HG02678 (cell line): ENCODE data around the gene SLC35E3.

ENCODE experiments used
- ATAC-seq: cut with Tn5 transposase; IDR thresholded peaks from one replicate; pipeline ENCODE4 v1.9.1; 2021; ENCODE audit warnings: mild to moderate bottlenecking, moderate library complexity; ENCODE audit not compliant: unreplicated experiment

Gene SLC35E3

DNA sequence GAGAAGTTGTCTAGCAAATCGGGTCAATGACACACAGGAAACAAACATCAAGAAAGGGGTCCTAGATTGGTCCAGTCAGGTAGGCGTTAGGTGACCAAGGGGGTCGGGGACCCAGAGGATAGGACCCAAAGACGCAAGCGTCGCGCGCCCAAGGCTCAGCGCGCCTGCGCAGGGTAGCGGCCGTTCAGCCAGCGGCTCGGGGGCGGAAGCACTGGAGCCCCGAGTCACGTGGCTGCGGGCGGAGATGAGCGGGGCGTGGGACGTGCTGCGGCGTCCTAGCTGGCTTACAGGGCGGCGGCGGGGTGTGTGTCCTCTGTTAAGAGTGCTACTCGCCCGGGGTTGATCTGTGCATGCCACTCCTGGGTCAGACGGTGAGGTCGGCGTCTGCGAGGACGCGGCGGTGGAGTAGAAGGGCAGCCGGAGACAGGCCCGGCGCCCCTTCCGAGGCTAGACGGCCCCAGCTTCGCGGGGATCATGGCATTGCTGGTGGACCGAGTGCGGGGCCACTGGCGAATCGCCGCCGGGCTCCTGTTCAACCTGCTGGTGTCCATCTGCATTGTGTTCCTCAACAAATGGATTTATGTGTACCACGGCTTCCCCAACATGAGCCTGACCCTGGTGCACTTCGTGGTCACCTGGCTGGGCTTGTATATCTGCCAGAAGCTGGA lies at the start of gene SLC35E3:
Gene SLC35E3 (plus strand): TSS at position 273 of the 668 bp plus-strand sequence. CDS start 202 bp downstream, at position 475.
- ATAC-seq: peak; percentile 97

DNA sequence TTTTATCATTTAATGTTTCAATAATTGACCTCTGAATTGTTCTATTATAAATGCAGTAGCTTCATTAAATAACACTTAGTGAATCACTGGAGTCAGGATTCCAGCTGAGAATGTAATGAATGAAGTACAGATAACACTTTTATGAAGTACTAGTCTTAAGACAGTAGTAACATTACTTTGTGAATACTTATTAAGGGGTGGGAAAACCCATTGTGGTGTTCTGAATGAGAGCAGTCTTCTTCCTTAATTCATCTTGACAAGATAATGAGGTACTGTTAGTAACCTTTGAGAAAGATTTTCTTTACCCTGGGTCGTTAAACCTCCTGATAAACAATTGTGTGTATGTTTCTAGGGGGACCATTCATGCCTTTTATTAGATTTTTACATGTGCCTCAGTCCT lies 46.5 kb upstream of the SLC35E3 start:
- no peak for ATAC-seq

DNA sequence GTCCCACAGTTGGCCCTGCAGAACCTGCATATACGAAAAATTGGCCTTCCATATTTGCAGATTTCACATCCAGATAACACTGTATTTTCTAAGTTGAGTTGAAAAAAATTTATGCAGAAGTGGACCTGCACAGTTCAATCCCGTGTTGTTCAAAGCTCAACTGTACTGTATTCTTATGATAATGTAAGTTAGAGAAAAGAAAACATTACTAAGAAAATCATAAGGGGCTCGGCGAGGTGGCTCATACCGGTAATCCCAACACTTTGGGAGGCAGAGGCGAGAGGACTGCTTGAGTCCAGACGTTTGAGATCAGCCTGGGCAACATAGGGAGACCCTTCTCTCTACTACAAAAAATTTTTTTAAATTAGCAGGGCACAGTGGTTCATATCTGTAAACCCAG lies 18.2 kb upstream of the SLC35E3 start:
- ATAC-seq: no peak

DNA sequence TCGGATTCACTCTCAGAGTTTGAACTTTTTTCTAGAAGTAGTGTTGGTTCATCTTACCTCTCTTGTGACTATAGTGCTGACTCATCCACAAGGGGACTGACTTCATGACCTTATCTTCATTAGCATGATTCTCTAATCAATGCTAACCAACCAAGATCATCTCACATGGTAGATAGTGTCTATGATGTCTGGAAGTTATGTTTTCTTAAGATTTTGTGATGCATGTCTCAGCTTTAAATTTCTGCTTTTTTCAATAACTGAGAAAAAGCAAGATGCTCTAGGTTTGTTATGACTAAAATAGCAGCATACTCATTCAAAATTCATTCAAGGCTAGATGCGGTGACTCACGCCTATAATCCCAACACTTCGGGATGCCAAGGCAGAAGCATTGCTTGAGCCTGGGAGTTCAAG lies 12.3 kb upstream of the SLC35E3 start:
- no peak for ATAC-seq

DNA sequence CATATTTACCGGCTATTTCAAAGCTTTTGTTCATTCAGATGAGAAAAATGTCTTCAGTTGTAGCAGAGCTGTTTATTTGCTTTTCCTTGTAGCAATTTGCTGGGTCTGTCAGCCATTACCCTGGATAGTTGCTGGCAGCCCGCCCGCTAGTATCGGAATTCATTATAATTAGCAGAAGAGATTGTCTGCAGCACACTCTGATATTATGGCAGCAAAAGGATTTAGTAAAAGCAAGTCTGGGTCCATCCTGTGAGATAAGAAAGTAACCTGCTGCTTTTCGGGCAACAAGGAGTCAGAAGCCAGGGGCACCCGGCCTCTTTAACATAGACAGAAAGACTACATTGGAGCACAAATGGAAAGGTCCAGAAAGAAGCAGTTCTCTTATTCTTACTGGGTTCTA lies 6.1 kb upstream of the SLC35E3 start:
- no peak for ATAC-seq

DNA sequence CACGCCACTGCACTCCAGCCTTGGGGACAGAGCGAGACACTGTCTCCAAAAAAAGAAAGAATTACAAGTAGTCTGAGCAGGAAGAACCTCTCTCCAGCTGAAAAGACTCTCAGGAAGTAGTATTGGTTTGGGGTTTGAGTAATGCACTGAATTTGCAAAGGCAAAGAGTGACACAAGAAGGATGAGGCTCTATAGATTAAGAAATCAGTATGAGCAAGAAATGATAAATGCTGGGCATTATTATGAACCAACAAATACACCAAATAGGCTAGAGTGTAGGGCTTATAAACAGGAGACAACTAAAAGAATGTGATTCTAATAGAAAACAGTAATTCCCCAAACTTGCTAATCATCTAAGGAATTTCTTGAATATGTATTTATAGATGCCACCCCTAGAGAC lies 2.6 kb upstream of the SLC35E3 start:
- no peak for ATAC-seq

DNA sequence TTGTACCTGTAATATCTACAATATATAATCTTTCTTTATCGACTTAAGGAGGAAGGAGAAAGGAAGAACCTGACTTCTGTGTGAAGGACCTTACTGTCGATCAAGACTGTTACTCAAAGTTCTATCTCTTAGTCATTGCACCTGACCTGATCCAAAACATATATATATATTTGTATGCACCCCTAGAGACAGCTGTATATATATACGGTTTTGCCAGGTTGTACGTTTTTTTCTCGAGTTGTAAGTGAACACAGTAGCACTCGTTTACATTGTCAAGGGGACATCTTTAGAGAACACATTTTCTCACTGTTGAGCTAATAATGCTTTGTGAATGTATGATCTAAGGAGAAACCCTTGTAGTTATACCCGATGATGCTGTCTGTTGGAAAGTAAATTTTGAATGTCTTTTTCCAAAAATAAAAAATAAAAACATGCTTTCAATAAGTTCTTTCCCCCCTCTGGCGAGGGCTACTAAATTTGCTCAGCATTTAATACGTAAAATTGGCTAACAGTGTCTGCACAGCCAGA lies 536 bp upstream of the SLC35E3 start:
- ATAC-seq: no peak

DNA sequence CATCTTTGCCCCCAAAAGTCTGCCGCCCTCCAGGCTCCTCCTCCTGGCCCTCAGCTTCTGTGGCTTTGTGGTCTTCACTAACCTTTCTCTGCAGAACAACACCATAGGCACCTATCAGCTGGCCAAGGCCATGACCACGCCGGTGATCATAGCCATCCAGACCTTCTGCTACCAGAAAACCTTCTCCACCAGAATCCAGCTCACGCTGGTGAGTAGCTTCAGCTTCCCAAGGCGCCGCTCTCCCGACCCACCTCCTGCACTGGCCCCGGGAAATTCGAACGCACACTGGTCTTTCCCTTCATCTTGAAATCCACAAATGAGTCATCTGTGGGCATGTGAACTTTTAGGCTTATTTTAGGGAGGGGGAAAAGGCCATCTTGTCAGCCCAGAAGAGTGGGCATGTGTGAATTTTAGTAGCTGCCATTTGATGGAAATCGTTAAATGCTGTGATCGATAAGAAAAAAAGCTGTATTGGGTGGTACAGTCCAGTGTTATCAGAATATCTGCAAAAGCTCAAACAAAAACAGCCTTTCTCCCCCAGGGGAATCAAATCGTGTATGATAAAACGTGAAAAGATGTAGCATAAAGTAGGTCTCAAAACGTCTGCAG lies 700 bp downstream of the SLC35E3 start:
- peak; percentile 35 for ATAC-seq

DNA sequence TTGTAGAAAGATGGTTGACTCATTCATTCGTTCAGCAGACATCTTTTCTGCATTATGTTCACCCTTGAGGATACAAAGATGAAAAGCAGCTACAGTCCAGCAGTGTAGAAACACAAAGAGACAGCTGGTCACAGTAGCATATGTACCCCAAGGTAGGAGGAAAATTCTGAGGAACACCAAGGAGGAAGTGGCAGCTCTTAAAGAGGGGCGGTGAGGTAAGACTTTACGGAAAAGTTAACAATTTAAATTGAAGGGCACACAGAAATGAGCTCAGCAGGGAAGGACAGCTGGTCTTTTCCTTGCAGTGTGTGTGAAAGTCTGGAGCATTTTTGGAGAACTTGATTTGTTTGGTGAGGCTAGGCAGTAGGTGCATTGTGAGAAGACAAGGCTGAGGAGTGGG lies 3.5 kb downstream of the SLC35E3 start:
- no peak for ATAC-seq

DNA sequence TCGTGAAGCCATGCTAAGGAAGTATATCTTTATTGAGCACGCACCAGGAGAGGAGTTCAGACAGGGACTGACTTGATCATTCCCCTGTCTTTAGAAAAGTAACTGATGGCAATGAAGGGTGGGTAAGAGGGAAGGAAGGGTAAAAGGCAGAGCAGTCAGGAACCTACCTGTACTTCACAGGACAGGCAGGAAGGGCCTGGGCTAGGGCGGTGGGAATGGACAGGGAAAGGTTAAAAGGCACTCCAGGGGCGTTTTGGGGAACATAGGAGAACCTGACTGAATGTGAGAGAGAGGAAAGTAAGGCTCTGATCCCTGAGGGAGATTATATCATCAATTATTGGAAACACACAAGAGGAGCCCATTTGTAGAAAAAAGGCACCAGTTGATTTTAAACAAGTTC lies 3.9 kb downstream of the SLC35E3 start:
- no peak for ATAC-seq

DNA sequence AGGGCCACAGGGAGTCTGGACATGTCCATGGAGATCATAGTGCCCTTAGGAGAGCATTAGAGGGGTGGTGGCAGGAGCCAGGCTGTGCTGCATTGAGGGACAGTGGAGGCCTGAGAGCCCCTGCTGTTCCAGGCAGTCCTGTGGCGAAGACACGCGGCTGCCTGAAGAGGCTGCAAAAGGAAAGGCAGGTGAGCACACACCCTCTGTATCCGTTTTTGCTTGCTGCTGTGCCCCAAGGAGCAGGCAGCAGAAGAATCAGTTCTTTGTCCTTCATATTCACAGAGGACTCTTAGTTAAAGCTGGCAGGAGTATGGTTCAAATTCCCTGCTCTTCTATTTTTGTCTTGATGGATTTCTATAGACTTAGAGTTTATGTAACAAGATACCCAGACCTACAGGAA lies 4.5 kb downstream of the SLC35E3 start:
- ATAC-seq: no peak

DNA sequence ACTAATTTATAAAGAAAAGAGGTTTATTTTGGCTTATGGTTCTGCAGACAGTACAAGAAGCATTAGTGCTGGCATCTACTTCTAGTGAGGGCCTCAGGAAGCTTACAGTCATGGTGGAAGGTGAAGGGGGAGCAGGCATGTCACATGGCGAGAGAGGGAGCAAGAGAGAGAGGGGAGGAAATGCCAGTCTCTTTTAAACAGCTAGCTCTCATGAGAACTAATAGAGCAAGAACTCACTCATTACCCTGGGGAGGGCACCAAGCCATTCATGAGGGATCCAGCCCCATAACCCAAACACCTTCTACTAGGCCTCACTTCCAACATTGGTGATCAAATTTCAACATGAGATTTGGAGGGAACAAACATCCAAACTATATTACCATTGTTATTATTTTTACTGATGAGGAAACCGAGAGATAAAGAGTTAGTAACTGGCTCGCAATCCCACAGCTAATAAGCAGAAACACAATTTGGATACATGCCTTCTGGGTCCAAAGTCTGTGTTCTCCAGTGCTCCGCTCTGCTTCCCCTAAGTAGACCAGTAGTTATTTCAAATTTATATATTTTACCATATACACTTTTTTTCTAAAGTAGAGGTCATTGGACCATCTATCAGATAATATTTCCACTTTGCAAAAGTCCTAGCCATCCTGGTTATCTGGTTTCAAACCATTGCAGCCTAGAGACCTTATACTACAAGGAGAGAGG lies 9.7 kb downstream of the SLC35E3 start:
- ATAC-seq: no peak

DNA sequence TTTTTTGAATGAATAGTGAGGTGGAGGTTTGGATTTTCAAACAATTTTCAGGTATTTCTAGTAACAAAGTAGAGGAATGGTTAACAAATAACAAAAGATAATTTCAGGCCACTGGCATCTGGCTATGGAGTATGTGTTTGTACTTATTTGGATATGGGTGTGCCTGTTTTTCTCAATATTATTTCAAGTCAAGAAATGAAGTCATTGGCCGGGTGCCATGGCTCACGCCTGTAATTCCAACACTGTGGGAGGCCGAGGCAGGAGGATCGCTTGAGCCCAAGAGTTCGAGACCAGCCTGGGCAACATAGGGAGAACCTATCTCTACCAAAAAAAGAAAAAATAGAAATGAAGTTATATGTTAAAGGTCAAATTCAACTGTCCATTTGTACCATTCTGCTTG lies 13.9 kb downstream of the SLC35E3 start:
- no peak for ATAC-seq

DNA sequence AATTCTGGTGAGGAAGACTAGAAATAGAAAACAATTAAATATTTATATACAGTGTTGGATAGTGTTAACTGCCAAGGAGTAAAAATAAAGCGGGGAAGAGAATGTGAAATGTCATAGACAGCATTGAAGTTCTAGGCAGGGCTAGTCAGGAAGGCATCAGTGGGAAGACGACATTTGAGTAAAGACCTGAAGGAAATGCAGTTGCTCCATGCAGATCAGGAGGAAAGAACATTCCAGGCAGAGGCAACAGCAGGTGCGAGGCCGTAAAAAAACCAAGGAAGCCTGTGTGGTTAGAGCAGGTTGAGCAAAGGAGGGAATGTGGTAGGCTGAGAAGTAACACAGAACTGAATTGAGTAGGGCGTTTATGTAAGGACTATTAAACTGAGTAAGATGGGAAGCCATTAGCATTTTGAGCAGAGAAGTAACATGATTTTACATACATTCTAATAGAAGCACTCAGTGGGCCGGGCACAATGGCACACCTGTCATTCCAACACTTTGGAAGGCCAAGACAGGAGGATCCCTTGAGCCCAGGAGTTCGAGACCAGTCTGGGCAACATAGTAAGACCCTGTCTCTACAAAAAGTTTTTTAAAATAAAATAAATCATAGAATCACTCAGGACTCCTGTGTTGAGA lies 14.9 kb downstream of the SLC35E3 start:
- no peak for ATAC-seq

DNA sequence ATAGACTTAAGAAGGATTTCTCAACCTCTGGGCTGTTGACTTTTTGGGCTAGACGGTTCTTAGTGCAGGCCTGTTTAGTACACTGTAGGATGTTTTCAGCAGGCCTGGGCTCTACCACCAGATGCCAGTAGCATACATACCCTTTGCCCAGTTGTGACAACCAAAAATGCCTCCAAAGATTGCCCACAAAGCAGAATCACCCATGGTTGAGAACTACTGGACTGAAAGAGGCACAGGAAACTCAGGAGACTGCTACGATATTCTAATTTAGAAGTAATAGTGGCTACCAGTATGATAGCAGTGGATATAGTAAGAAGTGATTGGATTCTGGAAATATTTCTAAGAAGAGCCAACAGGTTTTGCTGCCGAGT lies 15.5 kb downstream of the SLC35E3 start:
- ATAC-seq: no peak

DNA sequence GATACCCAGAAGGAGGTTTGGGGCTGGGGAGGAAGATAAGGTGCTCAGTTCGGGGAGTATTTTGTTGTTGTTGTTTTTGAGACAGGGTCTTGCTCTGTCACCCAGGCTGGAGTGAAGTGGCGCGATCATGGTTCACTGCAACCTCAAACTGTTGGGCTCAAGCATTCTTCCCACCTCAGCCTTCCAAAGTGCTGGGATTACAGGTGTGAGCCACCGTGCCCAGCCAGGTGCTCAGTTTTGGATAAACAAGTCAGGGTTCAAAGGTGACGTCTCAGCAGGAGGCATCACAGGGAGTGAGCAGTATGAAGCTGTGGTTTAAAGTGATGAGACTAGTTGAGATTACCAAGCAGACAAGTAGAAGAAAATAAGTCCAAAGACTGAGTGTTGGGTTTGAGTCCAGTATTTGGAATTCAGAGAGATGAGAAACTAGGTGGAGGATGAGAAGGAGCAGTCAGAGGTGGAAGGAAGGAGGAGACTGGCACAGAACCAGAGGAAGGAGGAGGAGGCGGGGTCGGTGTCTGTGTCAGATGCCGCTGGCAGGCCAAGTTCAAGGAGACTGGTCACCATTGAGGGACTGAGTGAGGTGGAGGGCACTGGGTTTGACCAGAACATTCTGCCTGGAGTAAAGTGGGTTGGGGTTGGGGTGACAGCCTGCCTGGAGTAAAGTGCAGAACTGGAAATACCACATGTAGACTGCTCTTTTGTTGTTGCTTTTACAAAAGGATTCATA lies 16.1 kb downstream of the SLC35E3 start:
- no peak for ATAC-seq

DNA sequence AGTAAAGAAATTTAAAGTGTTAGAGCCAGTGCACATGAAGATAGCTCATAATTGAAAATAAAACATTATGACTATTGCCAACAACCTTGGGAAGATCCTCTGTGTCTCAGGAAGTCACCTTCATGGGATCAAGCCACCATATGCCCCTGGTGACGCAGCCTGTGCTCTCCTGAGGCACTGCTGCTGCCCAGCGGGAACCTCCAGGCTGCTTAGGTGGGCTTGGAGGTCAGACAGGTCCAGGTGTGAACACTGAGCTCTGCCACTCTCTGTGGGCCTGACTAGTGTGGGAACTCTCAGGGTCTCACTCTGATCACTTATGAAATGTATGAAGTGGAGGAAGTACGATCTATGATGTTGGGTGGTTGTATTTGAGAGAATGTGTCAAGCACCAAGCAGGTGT lies 16.7 kb downstream of the SLC35E3 start:
- no peak for ATAC-seq

DNA sequence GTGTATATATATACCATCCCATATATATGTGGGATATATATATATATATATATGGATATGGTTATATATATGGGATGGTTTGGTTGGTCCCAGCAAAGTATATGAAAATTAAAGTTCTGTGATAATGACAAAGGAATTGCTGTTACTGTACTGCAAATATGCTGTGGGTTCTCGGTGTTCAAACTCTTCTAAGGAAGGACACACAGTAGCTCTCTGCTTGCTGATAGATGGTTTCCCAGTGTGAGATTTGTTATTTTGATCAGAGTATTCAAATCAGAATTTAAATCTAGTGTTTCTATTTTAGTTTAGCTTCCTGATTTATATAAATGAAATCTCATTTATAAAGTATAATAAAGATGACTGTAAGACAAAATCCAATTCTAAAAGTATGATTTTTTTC lies 19.7 kb downstream of the SLC35E3 start:
- ATAC-seq: no peak

DNA sequence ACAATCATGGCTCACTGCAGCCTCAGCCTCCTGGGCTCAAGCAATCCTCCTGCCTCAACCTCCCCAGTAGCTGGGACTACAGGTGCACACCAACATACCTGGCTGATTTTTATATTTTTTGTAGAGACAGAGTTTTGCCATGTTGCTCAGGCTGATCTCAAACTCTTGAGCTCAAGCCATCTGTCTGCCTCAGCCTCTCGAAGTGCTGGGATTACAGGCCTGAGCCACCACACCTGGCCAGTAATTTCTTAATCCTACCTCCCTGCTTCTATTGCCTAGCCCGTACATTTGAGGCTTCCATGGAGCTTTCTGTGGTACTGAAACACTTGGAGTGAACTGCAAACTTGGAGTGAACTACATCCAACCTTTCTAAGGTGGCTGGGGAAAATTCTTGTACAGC lies 20.7 kb downstream of the SLC35E3 start:
- no peak for ATAC-seq

DNA sequence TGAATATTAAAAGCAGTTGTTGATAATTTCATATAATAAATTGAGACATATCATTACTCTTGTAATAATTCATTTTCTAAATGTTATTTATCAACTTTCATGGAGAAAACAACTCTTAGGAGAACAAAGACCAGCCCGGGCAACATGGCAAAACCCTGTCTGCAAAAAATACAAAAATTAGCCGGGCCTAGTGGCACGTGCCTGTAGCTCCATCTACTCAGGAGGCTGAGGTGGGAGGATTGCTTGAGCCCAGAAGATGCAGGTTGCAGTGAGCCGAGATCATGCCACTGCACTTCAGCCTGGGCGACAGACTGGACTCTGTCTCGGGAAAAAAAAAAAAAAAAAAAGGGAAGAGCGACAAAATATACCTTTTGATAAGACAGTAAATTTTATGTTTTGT lies 21.2 kb downstream of the SLC35E3 start:
- ATAC-seq: no peak

DNA sequence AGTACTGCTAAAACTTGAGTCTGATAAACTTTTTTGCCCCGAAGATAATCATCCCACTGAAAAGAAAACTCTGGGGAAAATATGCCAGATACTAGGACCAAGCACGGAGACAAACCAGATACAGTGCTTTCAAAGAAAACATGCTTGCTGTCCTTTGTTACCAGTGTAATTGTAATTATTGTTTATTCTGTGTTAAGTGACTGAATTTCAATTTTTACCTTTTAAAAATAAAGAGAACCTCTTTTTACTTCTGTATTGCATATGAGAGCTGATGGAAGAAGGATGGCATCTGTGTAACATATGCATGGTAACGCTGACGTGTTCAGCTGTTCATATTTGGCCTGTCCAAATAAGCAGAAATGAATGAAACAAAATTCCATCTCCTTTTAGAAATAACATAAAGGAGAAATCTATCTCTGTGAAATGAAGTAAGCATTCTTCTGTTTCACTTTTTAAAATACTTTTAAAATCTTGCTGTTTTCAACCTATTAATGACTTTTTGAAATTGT lies 22.5 kb downstream of the SLC35E3 start:
- ATAC-seq: no peak
